CD4-positive, alpha-beta T cell (primary cell): ENCODE measurements around the gene IFIH1. TPM values are rescaled to one million over a fixed set of nuclear protein-coding genes. Genes with fewer than 3 reads are reported as not detected.

Experiments
- ATAC-seq: fragments of 200-7000 bp; cut with Tn5 transposase; one replicate; pipeline ENCODE4 v1.10.0; 2022; ENCODE audit warnings: mild to moderate bottlenecking; ENCODE audit not compliant: poor library complexity
- CTCF ChIA-PET: fragments of 350-600 bp; sonication (Branson Sonifier 250); formaldehyde crosslinking; loops from one replicate; lab custom pipeline; 2021; ENCODE audit warnings: antibody characterized with exemption, inconsistent platforms; lab: Charles Lee
- POLR2A ChIA-PET: fragments of 350-600 bp; sonication (Branson Sonifier 250); formaldehyde crosslinking; loops from one replicate; lab custom pipeline; 2021; ENCODE audit warnings: antibody characterized with exemption, inconsistent platforms; lab: Charles Lee
- DNase-seq, 14 experiments: peaks; one replicate each; pipeline ENCODE4 v3.0.0-alpha.2; 2013 to 2020; ENCODE audit warnings: mixed read lengths in 2 of 14
- H3K27ac ChIP-seq, 2 donors: one replicate each; pipeline versions ENCODE4 v1.5.1 to v1.7.0; 2013; ENCODE audit warnings: low read length in 2 of 2, low read depth in 1 of 2, mild to moderate bottlenecking in 1 of 2
- H3K27me3 ChIP-seq, 2 experiments: 1 replicate in 1 of 2; 2 replicates in 1 of 2; pipeline versions ENCODE4 v1.6.1 to v1.7.0; 2013; ENCODE audit warnings: low read length in 2 of 2, control low read depth in 1 of 2, mild to moderate bottlenecking in 1 of 2, moderate library complexity in 1 of 2; ENCODE audit not compliant: insufficient read depth in 2 of 2, control insufficient read depth in 1 of 2
- H3K36me3 ChIP-seq: one replicate; pipeline ENCODE4 v1.6.1; 2013; ENCODE audit warnings: low read length, control low read depth; ENCODE audit not compliant: insufficient read depth
- H3K4me1 ChIP-seq: one replicate; pipeline ENCODE4 v1.6.1; 2013; ENCODE audit warnings: low read length, control low read depth; ENCODE audit not compliant: insufficient read depth
- H3K4me3 ChIP-seq: one replicate; pipeline ENCODE4 v1.5.1; 2013; ENCODE audit warnings: mild to moderate bottlenecking, low read length, moderate library complexity
- H3K9me3 ChIP-seq, 2 experiments: 1 replicate in 1 of 2; 2 replicates in 1 of 2; pipeline versions ENCODE4 v1.6.1 to v1.7.0; 2013; ENCODE audit warnings: low read length in 2 of 2, mild to moderate bottlenecking in 2 of 2, control low read depth in 1 of 2, moderate library complexity in 1 of 2; ENCODE audit not compliant: control insufficient read depth in 1 of 2, insufficient read depth in 1 of 2
- H3K27ac Mint-ChIP-seq: one replicate; pipeline ENCODE4 v1.8.0; 2020; ENCODE audit warnings: mixed read lengths
- H3K27me3 Mint-ChIP-seq: one replicate; pipeline ENCODE4 v1.8.0; 2021; ENCODE audit warnings: mixed read lengths
- H3K36me3 Mint-ChIP-seq: one replicate; pipeline ENCODE4 v1.8.0; 2021; ENCODE audit warnings: low read depth, mixed read lengths
- H3K4me1 Mint-ChIP-seq: one replicate; pipeline ENCODE4 v1.8.0; 2021; ENCODE audit warnings: low read depth, mixed read lengths
- H3K4me3 Mint-ChIP-seq: one replicate; pipeline ENCODE4 v1.8.0; 2020; ENCODE audit warnings: mild to moderate bottlenecking, mixed read lengths
- H3K9me3 Mint-ChIP-seq: one replicate; pipeline ENCODE4 v1.8.0; 2020; ENCODE audit warnings: mixed read lengths
- CTCF ChIP-seq: fragments of 200-600 bp; IDR thresholded peaks from one replicate; pipeline ENCODE4 v1.8.0; 2022; ENCODE audit warnings: antibody characterized with exemption, mild to moderate bottlenecking
- intact Hi-C, 2 experiments: fragments of 100-400 bp; cut with DNase I in 1 of 2; cut with micrococcal nuclease in 1 of 2; formaldehyde crosslinking; loops; one replicate each; pipeline versions ENCODE4 v1.15.1 to v1.9.0; 2023 to 2025; cut with DNase I, micrococcal nuclease
- total RNA-seq, 174 experiments: library from RNA in 2 of 174; stranded (reverse) in 2 of 174; gene quantifications; one replicate each; pipeline ENCODE4 v1.2.3 and lab custom pipeline; 2021 to 2026

The IFIH1 gene
- total RNA-seq, 2 experiments from 2014 or later: 31.1 to 32.1 TPM

GRCh38 chr2:162242586-162243280 is 75.8 kb downstream of the IFIH1 start:
- Histone ChIP-seq H3K27ac (no peak overlapping the region), H3K36me3 (no peaks in the 10 kb centered on the region), H3K4me1 (no peaks in the 10 kb centered on the region), H3K4me3 (no peak overlapping the region), H3K27me3 (peaks cover 7 to 8% of the 10 kb centered on the region in 2 experiments), H3K9me3 (no peaks in the 10 kb centered on the region)
- Mint-ChIP-seq H3K36me3 (no peaks in the 10 kb centered on the region), H3K9me3 (no peaks in the 10 kb centered on the region), H3K4me1 (no peaks in the 10 kb centered on the region), H3K27me3 (peaks cover 46% of the 10 kb centered on the region), H3K4me3 (no peak overlapping the region), H3K27ac (no peak overlapping the region)
- DNase-seq (no peak), ATAC-seq (no peak)
- ChIA-PET POLR2A (no interaction called here), CTCF (no interaction called here)
- TF ChIP-seq CTCF: no peak
- intact Hi-C loops: no loop called here

GRCh38 chr2:162241571-162241970 is 76.9 kb downstream of the IFIH1 start:
- Mint-ChIP-seq H3K27ac (no peak overlapping the region), H3K36me3 (no peaks in the 10 kb centered on the region), H3K4me3 (no peak overlapping the region), H3K4me1 (no peaks in the 10 kb centered on the region), H3K27me3 (peaks cover 50% of the 10 kb centered on the region), H3K9me3 (no peaks in the 10 kb centered on the region)
- H3K27me3 ChIP-seq: peaks cover 8% of the 10 kb centered on the region in 2 experiments
- H3K4me1 ChIP-seq: no peaks in the 10 kb centered on the region
- no peak for DNase-seq
- H3K36me3 ChIP-seq: no peaks in the 10 kb centered on the region
- H3K9me3 ChIP-seq: no peaks in the 10 kb centered on the region
- intact Hi-C loops: no loop called here
- no peak for ATAC-seq
- no peak overlapping the region for H3K27ac ChIP-seq
- ChIA-PET POLR2A (no interaction called here), CTCF (no interaction called here)
- H3K4me3 ChIP-seq: no peak overlapping the region
- TF ChIP-seq CTCF: no peak

- no peaks in the 10 kb centered on the region for H3K9me3 Mint-ChIP-seq
- intact Hi-C loops: no loop called here
- no peaks in the 10 kb centered on the region for H3K36me3 Mint-ChIP-seq
- TF ChIP-seq CTCF: no peak
- H3K4me3 Mint-ChIP-seq: no peak overlapping the region
- peaks cover 4 to 5% of the 10 kb centered on the region in 2 experiments for H3K27me3 ChIP-seq
- no peaks in the 10 kb centered on the region for H3K4me1 ChIP-seq
- POLR2A ChIA-PET: no interaction called here
- no peak overlapping the region for H3K4me3 ChIP-seq
- no peaks in the 10 kb centered on the region for H3K4me1 Mint-ChIP-seq
- ATAC-seq (no peak), DNase-seq (no peak)
- CTCF ChIA-PET: no interaction called here
- peaks cover 0 to 10% of the 10 kb centered on the region in 2 experiments for H3K9me3 ChIP-seq
- no peak overlapping the region for H3K27ac ChIP-seq
- peaks cover 34% of the 10 kb centered on the region for H3K27me3 Mint-ChIP-seq
- no peaks in the 10 kb centered on the region for H3K36me3 ChIP-seq
- no peak overlapping the region for H3K27ac Mint-ChIP-seq
These were observed 83.6 kb downstream of the IFIH1 start for GRCh38 chr2:162234620-162235462.
